ENCODE measurements around the gene SLC16A5. TPM values are rescaled to one million over a fixed set of nuclear protein-coding genes. Genes with fewer than 3 reads are reported as not detected.

The SLC16A5 gene
- total RNA-seq, 1 donor from 2014 or later = 3.0 TPM

DNA sequence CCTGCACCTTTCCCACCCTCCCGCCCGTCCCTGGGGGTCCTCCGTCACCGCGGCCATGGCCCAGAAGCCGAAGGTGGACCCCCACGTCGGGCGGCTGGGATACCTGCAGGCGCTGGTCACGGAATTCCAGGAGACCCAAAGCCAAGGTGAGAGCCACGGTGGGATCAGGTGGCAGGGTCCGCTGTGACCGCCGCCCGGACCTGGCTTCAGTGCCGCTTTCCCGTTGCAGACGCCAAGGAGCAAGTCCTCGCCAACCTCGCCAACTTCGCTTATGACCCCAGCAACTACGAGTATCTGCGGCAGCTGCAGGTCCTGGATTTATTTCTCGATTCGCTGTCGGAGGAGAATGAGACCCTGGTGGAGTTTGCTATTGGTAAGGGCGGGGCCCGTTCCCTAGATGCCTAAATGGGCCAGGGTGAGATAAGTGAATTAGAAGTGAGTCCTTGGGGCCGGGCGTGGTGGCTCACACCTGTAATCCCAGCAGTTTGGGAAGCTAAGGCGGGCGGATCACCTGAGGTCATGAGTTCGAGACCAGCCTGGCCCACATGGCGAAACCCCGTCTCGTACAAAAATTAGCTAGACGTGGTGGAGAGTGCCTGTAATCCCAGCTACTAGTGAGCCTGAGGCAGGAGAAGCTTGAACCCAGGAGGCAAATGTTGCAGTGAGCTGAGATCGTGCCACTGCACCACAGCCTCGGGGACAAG is 22.6 kb downstream of the SLC16A5 start:
- Mint-ChIP-seq H3K4me1 (ENCODE audit: low read depth) (peaks cover 33% of the 10 kb centered on the region), H3K27me3 (ENCODE audit: low read depth) (no peaks in the 10 kb centered on the region), H3K9me3 (ENCODE audit: low read depth) (no peaks in the 10 kb centered on the region), H3K4me3 (ENCODE audit: unreplicated experiment) (peak overlapping the region; percentile 80), H3K27ac (ENCODE audit: unreplicated experiment) (no peak overlapping the region), H3K36me3 (ENCODE audit: low read depth) (peaks cover 2% of the 10 kb centered on the region)
- DNase-seq (ENCODE audit: low spot score) = no peak
- TF ChIP-seq, protein P1, sequence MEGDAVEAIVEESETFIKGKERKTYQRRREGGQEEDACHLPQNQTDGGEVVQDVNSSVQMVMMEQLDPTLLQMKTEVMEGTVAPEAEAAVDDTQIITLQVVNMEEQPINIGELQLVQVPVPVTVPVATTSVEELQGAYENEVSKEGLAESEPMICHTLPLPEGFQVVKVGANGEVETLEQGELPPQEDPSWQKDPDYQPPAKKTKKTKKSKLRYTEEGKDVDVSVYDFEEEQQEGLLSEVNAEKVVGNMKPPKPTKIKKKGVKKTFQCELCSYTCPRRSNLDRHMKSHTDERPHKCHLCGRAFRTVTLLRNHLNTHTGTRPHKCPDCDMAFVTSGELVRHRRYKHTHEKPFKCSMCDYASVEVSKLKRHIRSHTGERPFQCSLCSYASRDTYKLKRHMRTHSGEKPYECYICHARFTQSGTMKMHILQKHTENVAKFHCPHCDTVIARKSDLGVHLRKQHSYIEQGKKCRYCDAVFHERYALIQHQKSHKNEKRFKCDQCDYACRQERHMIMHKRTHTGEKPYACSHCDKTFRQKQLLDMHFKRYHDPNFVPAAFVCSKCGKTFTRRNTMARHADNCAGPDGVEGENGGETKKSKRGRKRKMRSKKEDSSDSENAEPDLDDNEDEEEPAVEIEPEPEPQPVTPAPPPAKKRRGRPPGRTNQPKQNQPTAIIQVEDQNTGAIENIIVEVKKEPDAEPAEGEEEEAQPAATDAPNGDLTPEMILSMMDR (IDR thresholded peaks at IDR 0.05) = no peak

DNA sequence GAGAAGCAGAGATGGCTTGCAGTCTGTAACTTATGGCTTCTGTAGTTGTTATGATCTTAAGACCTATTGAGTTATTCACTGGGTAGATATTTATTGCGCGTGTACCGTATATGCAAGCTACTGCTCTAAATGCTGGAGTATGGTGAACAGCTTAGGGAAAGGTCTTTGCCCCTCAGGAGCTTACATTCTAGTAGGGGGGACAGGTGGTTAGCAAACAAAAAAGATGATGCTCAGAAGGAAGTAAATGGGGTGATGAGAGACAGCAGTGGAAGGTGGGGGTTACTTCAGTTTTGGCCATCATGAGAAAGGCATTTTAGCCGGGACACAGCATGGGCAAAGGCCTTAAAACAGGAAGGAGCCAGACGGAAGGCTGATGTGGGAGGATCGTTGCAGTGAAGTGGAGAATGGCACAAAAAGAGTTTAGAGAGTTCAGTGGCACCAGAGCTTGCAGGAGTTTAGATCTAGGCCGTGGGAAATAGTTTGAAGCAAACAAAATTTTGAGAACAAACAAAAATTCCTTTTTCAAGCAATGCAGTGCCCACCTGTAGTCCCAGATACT is 24.1 kb downstream of the SLC16A5 start:
- no peak overlapping the region for H3K27ac Mint-ChIP-seq (ENCODE audit: unreplicated experiment)

DNA sequence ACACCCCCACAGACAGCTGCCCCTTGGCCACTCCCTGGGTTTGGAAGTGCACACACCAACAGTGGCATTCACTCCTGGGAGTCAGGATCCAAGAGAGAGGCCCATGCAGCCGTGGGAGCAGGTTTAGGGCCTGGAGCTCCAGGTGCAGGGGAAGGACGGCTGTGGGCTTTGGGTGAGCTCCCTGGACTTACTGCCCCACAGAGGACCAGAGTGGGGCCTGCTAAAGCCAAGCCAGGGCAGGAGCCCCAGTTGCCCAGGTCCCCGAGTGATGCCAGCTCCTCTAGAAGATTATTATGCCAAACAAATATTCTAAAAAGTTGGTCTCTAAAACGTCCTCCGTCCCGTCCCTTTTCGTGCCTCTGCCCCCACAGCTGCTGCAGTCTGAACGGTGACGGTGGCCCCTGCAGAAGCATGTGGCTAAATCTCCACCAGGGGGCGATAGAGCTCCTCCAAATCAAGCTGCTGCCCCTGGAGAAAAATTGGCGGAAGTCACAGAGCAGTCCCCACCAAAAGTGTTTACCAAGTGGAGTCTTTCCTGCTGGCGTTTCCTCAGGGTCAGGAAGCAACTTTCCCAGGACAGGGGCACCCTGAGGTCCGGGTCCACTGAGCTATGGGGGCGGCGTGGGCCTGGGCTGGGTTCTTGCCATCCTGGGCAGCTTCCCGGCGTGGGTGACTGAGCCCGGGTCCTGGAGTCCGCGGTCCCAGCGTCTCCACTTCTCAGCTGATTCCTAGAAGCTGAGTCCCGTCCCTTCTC is 26.2 kb downstream of the SLC16A5 start:
- H3K9me3 Mint-ChIP-seq (ENCODE audit: low read depth) = no peaks in the 10 kb centered on the region
- peaks cover 3% of the 10 kb centered on the region for H3K36me3 Mint-ChIP-seq (ENCODE audit: low read depth)
- TF ChIP-seq, protein P1 (IDR thresholded peaks at IDR 0.05) = peak; percentile 98
- DNase-seq (ENCODE audit: low spot score) = no peak
- H3K27me3 Mint-ChIP-seq (ENCODE audit: low read depth) = no peaks in the 10 kb centered on the region
- peak overlapping the region; percentile 22 for H3K27ac Mint-ChIP-seq (ENCODE audit: unreplicated experiment)
- H3K4me1 Mint-ChIP-seq (ENCODE audit: low read depth) = peaks cover 30% of the 10 kb centered on the region
- H3K4me3 Mint-ChIP-seq (ENCODE audit: unreplicated experiment) = peak overlapping the region; percentile 60

More for the DNA sequence above, 24.1 kb downstream of the SLC16A5 start:
- H3K4me3 Mint-ChIP-seq (ENCODE audit: unreplicated experiment) = no peak overlapping the region
- TF ChIP-seq, protein P1 (IDR thresholded peaks at IDR 0.05) = no peak
- peaks cover 2% of the 10 kb centered on the region for H3K36me3 Mint-ChIP-seq (ENCODE audit: low read depth)
- H3K4me1 Mint-ChIP-seq (ENCODE audit: low read depth) = peaks cover 33% of the 10 kb centered on the region
- H3K27me3 Mint-ChIP-seq (ENCODE audit: low read depth) = no peaks in the 10 kb centered on the region
- DNase-seq (ENCODE audit: low spot score) = no peak
- H3K9me3 Mint-ChIP-seq (ENCODE audit: low read depth) = no peaks in the 10 kb centered on the region

DNA sequence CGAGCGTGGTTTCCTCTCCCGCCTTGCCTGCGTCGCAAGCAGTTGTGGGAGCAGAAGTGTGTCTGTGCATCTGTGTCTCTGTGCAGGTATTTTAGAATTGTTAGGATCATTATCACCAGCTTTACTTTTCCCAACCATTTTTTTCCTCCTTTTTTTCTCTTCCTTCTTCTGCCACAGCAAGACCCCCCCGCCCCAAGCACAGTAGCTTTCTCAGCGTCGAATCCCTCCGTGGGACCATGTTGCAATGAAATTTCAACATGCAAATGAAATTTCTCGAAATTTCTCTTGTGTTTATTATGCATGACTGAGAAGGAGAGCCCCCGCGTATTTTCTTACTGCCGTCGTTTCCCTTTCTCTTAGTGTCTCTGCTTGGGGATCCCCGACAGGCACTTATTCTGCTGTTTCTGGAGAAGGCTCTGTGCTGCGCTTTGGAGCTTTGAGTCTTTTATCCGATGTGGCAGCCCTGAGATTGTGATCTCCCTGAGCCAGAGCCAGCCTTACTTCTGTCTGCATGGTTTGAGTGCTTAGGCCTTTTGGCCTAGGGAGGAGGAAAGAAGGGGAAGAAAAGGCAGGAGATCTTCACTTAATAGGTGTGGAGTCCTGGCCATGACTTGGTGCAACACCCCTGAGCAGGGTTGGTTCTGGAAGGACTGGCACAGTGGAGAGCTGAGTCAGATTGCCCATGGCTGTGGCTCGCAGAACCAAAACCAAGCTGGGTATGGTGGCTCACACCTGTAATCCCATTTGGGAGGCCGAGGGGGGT is 27.0 kb downstream of the SLC16A5 start:
- H3K4me1 Mint-ChIP-seq (ENCODE audit: low read depth) = peaks cover 30% of the 10 kb centered on the region
- peak overlapping the region; percentile 22 for H3K27ac Mint-ChIP-seq (ENCODE audit: unreplicated experiment)
- peaks cover 5% of the 10 kb centered on the region for H3K36me3 Mint-ChIP-seq (ENCODE audit: low read depth)
- DNase-seq (ENCODE audit: low spot score) = no peak
- H3K27me3 Mint-ChIP-seq (ENCODE audit: low read depth) = no peaks in the 10 kb centered on the region
- TF ChIP-seq, protein P1 (IDR thresholded peaks at IDR 0.05) = no peak
- peak overlapping the region; percentile 60 for H3K4me3 Mint-ChIP-seq (ENCODE audit: unreplicated experiment)
- no peaks in the 10 kb centered on the region for H3K9me3 Mint-ChIP-seq (ENCODE audit: low read depth)

DNA sequence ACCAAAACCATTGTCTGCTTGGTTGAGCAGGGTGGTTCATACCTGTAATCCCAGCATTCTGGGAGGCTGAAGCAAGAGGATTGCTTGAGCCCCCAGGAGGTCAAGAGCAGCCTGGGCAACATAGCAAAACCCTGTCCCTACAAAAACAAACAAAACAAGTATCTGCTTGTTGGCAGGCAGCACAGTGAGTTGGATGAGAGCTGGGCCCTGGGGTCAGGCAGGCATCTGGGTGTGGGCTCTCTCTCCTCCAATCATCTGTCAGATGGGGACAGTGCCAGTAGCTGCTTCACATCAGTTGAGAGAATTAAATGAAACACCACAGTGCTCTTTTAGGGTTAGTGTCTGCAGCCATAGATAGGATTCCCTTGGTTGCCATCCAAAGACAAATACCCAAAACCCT is 27.8 kb downstream of the SLC16A5 start:
- DNase-seq (ENCODE audit: low spot score) = no peak
- Mint-ChIP-seq H3K27me3 (ENCODE audit: low read depth) (no peaks in the 10 kb centered on the region), H3K27ac (ENCODE audit: unreplicated experiment) (no peak overlapping the region), H3K4me3 (ENCODE audit: unreplicated experiment) (no peak overlapping the region), H3K9me3 (ENCODE audit: low read depth) (no peaks in the 10 kb centered on the region), H3K4me1 (ENCODE audit: low read depth) (peaks cover 26% of the 10 kb centered on the region), H3K36me3 (ENCODE audit: low read depth) (peaks cover 8% of the 10 kb centered on the region)
- TF ChIP-seq, protein P1 (IDR thresholded peaks at IDR 0.05) = no peak

All from chondrocyte (in vitro differentiated cells).